ENCODE measurements around the gene EIF3K. TPM values are rescaled to one million over a fixed set of nuclear protein-coding genes. Genes with fewer than 3 reads are reported as not detected.

EIF3K gene
- total RNA-seq, 1 donor from 2014 or later: 392 TPM

DNA sequence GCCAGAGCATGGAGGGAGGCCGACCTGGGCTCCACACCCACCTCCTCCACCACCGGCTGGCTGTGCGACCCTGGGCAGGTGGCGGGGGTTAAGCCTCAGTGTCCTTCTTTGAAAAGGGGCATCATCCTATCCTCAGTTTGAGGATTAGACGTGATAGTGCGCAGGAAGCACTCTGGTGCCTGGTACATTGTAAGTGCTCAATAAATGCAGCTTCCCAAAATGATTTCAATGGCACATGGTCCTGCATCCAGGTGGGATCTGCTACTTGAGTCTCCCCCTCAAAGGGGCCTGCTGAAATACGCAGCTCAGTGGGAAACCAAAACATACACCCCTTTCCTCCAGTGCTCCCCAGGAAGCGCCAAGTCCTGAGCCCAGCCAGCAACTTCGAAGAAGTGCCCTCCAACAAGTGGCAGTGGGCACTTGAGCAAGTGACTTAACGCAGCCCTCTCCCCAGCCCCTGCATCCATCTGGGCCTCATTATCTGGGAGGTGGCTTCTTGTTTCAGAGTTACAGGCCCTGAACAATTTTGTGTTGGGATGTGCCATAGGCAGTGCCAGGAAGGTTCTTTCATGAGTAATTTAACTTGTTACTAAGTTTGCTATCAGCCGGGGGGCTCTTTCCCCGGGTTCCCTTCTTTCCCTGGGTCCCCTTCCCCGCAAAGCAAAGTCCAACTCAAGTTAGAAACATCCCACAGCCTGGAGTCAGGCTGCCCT, 46.4 kb downstream of the EIF3K start:
- DNase-seq (ENCODE audit: extremely low read depth, low read depth, low spot score): no peak

DNA sequence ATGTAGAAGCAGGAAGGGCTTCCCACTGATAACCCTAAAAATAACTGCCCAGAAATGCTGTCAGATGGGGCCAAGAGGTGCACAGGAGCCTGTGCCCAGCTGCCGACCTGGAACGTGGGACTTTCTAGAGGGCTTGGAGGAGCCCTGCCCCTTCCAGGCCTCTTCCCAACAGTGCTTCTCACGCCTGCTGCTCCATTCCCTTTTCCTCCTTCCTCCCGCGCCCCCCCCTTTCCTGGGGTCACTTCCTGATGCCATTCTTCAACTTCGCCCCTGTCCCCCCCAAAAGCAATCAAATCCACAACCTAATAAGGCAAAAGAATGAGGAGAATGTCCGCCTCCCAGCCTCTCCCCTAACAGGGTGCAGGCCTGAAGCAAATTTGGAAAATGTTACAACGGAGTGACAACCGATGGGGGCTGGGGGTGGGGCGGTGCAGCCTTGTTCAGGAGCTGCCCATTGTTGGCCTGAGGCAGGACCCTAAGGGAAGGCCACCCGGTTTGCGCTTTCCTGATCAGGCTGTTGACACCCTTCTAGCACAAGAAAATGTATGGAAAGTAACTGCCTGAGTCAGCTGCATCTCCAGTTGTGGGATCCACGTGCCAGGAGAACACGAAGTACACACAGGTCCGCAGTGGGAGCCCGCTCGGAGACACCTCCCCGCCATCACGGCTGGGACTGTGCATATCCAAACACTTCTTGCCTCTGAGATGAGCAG, 47.1 kb downstream of the EIF3K start:
- DNase-seq (ENCODE audit: extremely low read depth, low read depth, low spot score): no peak

DNA sequence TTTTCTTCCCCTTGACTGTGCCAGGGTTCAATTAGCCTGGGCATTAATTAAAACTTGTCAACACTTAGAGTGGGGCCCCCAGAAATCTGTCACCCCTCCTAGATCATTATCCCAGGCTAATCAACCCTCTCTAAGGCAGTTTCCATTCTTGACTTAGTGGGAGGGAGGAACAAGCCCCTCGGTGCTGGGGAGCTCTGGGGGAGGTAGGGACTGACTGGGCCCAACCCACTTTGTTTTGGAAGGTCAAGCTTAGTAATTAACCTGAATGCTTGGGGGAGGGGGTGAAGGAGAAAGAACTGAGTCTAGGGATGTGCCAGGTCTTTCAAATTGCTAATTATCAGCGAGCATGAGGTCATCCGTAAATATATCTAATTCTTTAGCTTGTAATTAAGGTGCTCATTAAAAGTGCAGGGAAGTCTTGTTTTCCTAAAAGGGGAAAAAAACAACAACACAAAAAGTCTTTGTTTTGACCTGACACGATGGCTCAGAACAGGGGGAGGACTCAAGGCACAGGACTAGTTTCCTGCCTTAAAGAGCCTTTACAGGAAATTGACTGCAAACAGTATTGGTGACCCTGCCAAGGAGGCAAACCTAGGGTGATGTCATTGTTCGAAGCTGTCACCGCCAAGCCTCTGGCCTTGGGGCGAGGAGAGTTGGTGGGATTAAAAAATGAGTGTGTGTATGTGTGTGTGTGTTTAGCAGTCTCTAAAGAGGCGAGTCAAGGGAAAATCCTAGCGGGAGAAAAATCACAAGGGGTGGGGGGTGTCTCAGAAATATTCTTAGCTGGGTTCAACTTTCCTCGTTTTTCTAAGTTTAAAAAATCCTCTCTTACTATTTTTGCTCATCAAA, 47.9 kb downstream of the EIF3K start:
- DNase-seq (ENCODE audit: extremely low read depth, low read depth, low spot score): no peak

DNA sequence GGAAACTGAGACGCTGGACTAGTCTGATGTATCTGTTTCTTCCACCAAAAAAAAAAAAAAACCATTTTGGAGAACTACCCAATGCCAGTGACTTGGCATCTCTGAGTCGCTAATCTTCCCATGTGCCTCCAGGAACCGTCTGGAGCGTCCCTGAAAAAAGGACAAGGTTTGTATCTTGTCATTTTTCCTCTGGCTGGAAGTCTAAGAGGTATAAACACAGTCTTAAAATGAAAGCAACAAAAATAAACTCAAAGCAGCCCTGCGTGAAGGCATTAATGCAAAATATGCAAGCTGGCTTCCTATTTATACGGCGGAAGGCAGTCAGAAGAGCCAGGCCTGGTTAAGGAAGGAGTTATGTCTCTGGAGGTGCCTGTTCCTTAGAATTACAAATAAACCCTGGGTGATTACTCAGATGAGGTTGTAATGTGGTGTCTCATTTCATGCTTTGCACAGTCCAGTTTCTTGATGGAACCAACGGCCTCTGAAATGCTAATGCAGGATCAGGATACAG, 48.7 kb downstream of the EIF3K start:
- DNase-seq (ENCODE audit: extremely low read depth, low read depth, low spot score): no peak

GRCh38 chr19:38669552-38669951, 50.6 kb downstream of the EIF3K start:
- no peak for DNase-seq (ENCODE audit: extremely low read depth, low read depth, low spot score)

- no peak for DNase-seq (ENCODE audit: extremely low read depth, low read depth, low spot score)
Observed at GRCh38 chr19:38670921-38671398, 52.0 kb downstream of the EIF3K start.

- no peak for DNase-seq (ENCODE audit: extremely low read depth, low read depth, low spot score)
Observed at GRCh38 chr19:38671654-38672053, 52.7 kb downstream of the EIF3K start.

DNA sequence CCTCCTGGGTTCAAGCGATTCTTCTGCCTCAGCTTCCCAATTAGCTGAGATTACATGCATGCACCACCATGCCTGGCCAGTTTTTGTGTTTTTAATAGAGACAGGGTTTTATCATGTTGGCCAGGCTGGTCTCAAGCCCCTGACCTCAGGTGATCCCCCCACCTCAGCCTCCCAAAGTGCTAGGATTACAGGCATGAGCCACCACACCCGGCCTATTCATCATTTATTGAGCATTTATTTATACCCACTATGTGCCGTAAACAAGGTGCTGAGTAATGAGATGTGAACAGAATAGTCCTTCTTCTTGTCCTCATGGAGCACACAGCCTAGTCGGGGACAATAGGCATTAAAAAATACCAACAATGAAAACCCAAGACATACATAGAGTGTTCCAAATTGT, 54.0 kb downstream of the EIF3K start:
- no peak for DNase-seq (ENCODE audit: extremely low read depth, low read depth, low spot score)

DNA sequence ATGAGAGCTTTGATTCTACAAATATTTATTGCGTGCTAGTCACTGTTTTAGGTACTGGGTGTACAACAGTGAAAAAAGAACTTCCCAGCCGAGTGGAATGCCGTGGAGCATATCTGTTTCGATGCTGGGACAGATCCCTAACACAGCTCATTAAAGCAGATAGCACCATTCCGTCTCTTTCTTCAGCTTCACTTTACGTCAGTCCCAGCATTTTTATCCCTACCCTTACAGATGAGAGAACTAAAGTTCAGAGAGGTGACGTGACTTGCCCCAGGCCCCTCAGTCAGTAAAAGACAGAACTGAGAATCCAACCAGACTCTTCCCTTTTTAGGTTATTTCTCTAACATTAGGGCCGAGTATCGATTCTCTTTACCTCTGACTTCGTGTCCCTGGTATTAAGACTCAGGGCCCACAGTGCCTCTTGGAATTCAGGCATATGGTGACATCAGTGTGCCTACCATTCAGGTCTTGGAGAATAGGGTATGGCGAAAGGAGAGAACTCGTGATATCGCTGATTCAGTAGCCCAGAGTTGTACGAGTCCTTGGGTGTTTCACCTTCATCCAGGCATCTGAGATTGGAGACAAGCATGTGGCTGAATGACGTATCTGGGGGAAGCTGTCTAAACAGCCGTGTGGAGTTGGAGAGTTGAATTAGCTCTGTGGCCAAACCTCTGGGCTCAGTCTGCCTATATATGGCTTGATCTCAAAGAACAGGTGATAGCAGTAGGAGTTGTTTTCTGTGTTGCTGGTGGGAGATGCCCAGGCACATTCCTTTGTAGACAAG, 55.6 kb downstream of the EIF3K start:
- no peak for DNase-seq (ENCODE audit: extremely low read depth, low read depth, low spot score)

GRCh38 chr19:38675611-38676010, 56.6 kb downstream of the EIF3K start:
- no peak for DNase-seq (ENCODE audit: extremely low read depth, low read depth, low spot score)

DNA sequence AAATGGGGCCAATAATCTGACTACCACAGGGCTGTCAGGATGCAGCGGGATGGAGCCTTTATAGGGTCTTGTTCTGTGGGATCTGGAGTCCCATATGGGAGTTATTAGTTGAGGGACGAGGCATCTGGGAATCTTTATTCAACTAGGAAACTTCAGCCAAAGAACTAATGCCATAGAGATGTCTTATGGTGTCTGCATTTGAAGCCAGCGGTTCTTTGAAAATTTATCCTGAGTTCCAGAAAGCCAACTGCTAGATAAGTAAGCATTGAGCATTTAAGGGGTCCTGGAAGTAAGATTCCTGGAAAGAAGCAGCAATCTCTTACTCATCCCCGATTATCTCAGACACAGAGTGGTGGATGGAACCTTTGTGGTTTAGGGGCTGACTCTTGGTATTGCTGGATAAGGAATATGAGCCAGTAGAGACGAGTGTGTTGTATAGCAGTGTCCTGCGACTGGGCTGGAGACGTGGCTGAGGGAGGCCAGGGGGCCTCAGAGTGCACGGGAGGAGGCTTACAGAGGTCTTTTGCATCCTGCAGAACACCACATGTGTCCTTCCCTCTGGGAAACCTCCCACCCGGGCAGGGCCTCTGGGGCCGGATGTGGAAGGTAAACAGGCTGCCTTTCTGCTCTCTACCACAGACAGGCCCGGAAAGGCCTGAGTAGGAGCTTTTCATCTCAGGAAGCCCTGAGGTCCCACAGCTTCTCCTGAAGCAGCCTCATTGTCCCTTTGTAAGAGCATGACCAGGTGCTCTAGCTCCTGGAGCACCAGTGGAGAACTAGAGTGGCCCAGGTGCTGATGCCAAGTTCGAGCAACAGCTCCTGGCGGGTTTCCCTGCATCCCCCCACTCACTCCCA, 57.3 kb downstream of the EIF3K start:
- no peak for DNase-seq (ENCODE audit: extremely low read depth, low read depth, low spot score)

GRCh38 chr19:38676878-38677646, 58.1 kb downstream of the EIF3K start:
- no peak for DNase-seq (ENCODE audit: extremely low read depth, low read depth, low spot score)

DNA sequence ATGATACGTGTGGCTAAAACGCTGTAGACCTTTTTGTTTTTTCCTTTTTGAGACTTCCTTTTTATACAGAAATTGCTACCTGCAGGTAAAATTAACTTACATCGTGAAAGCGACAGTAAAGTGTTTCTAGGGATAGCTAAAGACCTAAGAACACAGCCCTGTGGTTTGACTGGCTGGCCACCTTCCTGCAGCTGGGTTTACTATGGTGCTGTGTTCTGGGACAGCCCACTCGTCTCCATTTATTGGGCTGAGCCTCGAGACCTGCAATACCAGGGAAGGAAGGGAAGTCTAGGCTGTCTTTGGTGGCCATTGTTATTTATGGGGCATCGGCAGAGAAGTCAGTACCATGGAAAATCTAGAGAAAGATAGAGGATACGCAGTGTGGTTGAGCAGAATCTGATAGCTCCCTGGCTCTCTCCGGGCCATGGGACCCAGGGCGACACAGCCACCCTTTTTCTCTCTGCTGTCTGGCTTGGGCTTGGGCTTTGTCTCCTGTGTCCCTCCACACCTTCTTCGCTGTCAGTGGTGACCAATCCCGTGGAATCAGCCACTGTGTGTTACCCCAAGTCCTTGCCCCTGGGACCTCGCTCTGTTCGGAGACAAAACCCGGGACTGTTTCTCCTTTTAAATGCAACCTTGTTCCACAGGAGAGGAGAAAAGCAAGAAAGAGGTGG, 59.4 kb downstream of the EIF3K start:
- no peak for DNase-seq (ENCODE audit: extremely low read depth, low read depth, low spot score)

GRCh38 chr19:38678891-38679494, 60.0 kb downstream of the EIF3K start:
- no peak for DNase-seq (ENCODE audit: extremely low read depth, low read depth, low spot score)

DNA sequence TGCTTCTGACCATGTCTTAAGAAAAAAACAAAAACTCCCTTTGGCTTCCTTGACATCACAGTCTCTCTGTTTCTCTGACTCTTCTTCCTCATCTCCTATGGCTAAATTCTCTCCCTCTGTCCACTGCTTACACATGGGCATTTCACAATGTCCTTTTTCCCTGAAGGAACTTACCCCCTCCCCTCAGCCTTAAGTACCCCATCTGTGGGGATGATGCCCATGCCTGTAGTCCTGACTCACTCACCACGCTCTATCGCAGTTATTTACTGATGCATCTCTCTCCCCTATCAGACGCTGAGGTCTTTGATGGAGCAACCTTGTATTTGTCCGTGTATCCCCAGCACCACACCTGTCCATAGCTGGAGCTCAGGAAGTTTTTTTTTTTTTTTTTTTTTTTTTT, 60.9 kb downstream of the EIF3K start:
- DNase-seq (ENCODE audit: extremely low read depth, low read depth, low spot score): no peak

- no peak for DNase-seq (ENCODE audit: extremely low read depth, low read depth, low spot score)
Observed at GRCh38 chr19:38682195-38682867, 63.3 kb downstream of the EIF3K start.

DNA sequence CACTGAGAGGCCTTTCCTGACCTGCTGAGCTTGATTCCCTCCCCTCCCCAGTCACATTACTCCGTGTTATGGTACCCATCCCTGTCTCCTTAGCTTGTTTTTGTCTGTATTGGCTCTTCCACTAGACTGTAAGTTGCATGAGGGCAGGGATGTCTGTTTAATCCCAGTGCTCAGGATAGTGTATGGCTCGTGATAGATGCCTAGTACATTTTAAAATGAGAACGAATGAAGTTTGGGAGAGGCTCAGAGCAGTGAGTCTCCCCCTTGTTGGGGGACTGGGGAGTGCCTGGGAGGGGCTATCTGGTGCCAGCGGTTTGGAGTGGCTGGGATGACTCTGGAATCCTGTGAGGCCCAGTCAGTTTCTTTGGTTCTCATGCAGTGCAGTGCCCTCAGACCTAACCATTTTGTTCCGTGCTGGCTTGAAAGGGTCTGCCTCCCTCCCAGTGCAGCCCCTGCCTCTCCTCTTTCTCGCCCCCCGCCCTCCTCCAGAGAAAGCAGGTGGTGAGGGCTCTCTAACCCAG, 63.9 kb downstream of the EIF3K start:
- DNase-seq (ENCODE audit: extremely low read depth, low read depth, low spot score): no peak
